SK-N-SH treated with all-trans-retinoic acid at 6 μM for 48 hours (cell line): ENCODE results near the gene PFKFB1.

Source experiments
- ARNTL ChIP-seq: fragments of 450-650 bp; formaldehyde crosslinking; IDR thresholded peaks from 2 replicates; pipeline ENCODE4 v1.5.0; 2020; ENCODE audit warnings: low read depth, mild to moderate bottlenecking, moderate library complexity, borderline replicate concordance
- PATZ1 ChIP-seq: fragments of 250-450 bp; sonication (Bioruptor Pico); IDR thresholded peaks from 2 replicates; pipeline ENCODE4 v1.8.0; 2020; ENCODE audit warnings: mild to moderate bottlenecking, moderate library complexity, borderline replicate concordance
- TCF4 ChIP-seq: fragments of 250-450 bp; sonication (Bioruptor Pico); IDR thresholded peaks from 2 replicates; pipeline ENCODE4 v1.8.0; 2021; ENCODE audit warnings: mild to moderate bottlenecking, moderate library complexity, borderline replicate concordance
- ZFP3 ChIP-seq: fragments of 250-450 bp; sonication (Bioruptor Pico); IDR thresholded peaks from 2 replicates; pipeline ENCODE4 v1.5.0; 2020; ENCODE audit warnings: mild to moderate bottlenecking, moderate library complexity
- ZFP30 ChIP-seq: fragments of 450-650 bp; formaldehyde crosslinking; IDR thresholded peaks from 2 replicates; pipeline ENCODE4 v1.5.0; 2022; ENCODE audit warnings: mild to moderate bottlenecking, moderate library complexity
- ZNF70 ChIP-seq: fragments of 450-650 bp; formaldehyde crosslinking; IDR thresholded peaks from 2 replicates; pipeline ENCODE4 v1.5.0; 2020; ENCODE audit warnings: mild to moderate bottlenecking, moderate library complexity

- no peak for TF ChIP-seq PATZ1 (CRISPR knock-in tag)
- TF ChIP-seq ZFP3 (CRISPR knock-in tag): no peak
- TF ChIP-seq ZNF70: no peak
- TF ChIP-seq ZFP30 (CRISPR knock-in tag): no peak
- TF ChIP-seq ARNTL (CRISPR knock-in tag): no peak
- no peak for TF ChIP-seq TCF4 (CRISPR knock-in tag)
These were observed 99.8 kb downstream of the PFKFB1 start for GRCh38 chrX:54894159-54894558.
